Tibial nerve (tissue), 4 donors: ENCODE results near the gene SMC3. TPM values are rescaled to one million over a fixed set of nuclear protein-coding genes. Genes with fewer than 3 reads are reported as not detected.
A peak's percentile ranks its signal among the peaks of the same experiment; 100 is the strongest.

Experiments used
- DNase-seq, 2 donors: peaks; one replicate each; pipeline ENCODE4 v3.0.0-alpha.2; 2019; ENCODE audit warnings: low spot score in 2 of 2
- H3K27ac ChIP-seq, 4 donors: fragments of 200-600 bp; sonication (generic) in 3 of 4; one replicate each; pipeline ENCODE4 v1.5.1; 2017 to 2019; ENCODE audit warnings: mild to moderate bottlenecking in 1 of 4
- H3K27me3 ChIP-seq, 2 donors: fragments of 200-600 bp; sonication (generic) in 1 of 2; one replicate each; pipeline versions ENCODE4 v1.5.1 to v1.6.0; 2017 to 2019
- H3K36me3 ChIP-seq, 3 donors: fragments of 200-600 bp; sonication (generic); one replicate each; pipeline ENCODE4 v1.5.1; 2018 to 2019
- H3K4me1 ChIP-seq, 4 donors: fragments of 200-600 bp; sonication (generic) in 3 of 4; one replicate each; pipeline ENCODE4 v1.5.1; 2017 to 2019
- H3K4me3 ChIP-seq, 4 donors: fragments of 200-600 bp; sonication (generic) in 3 of 4; one replicate each; pipeline ENCODE4 v1.5.1; 2017 to 2019; ENCODE audit warnings: mild to moderate bottlenecking in 1 of 4, moderate library complexity in 1 of 4
- H3K9me3 ChIP-seq, 4 donors: fragments of 200-600 bp; sonication (generic) in 3 of 4; one replicate each; pipeline ENCODE4 v1.5.1; 2017 to 2019
- EP300 ChIP-seq, 2 donors: sonication (generic); formaldehyde crosslinking; IDR thresholded peaks; one replicate each; pipeline ENCODE4 v1.6.1; 2017; ENCODE audit warnings: antibody characterized with exemption in 2 of 2, mild to moderate bottlenecking in 1 of 2
- POLR2A ChIP-seq, 2 donors: fragments of 450-650 bp; IDR thresholded peaks; one replicate each; pipeline ENCODE4 v1.6.1; 2017; ENCODE audit warnings: antibody characterized with exemption in 2 of 2, mild to moderate bottlenecking in 2 of 2, moderate library complexity in 2 of 2
- WGBS, 2 donors: methylation state at CpG; one replicate each; pipeline ENCODE4 v1.1.5; 2018; 5-methylcytosine and 5-hydroxymethylcytosine counted together
- total RNA-seq, 4 donors: library from RNA; depleted of rRNA; stranded (reverse); fragments of >200 nt; gene quantifications; one replicate each; pipeline ENCODE4 v1.1.0, GENCODE V29; 2016
- TF ChIP-seq, protein P1 (sequence below), 5 experiments: fragments of 200-600 bp in 3 of 5; fragments of 450-650 bp in 2 of 5; sonication (generic) in 3 of 5; IDR thresholded peaks; one replicate each; pipeline ENCODE4 v1.5.1; 2016 to 2019; ENCODE audit warnings: antibody characterized with exemption in 5 of 5, mild to moderate bottlenecking in 3 of 5, moderate library complexity in 2 of 5

Gene SMC3
- total RNA-seq, 4 donors from 2014 or later: 31.0 to 41.4 (median 33.4) TPM

DNA sequence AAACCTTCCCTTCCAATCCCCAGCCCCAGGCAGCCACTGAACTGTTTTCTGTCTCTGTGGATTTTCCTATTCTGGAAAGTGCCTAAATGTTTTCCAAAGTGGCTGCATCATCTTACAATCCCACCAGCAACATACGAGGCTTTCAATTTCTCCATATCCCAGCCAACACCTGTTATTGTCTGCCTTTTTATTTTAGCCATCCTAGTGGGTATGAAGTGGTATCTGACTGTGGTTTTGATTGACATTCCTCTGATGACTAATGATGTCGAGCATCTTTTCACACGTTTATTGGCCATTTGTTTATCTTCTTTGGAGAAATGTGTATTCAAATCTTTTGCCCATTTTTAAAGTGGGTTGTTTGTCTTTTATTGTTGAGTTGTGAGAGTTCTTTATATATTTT lies 6.2 kb upstream of the SMC3 start:
- H3K36me3 ChIP-seq: no peaks in the 10 kb centered on the region
- peaks cover 0 to under 1% (median 0%) of the 10 kb centered on the region in 4 donors for H3K4me1 ChIP-seq
- 87 to 94% methylated on average over 3 of the region's 3 CpGs for WGBS, 2 donors
- peaks cover 0 to 15% of the 10 kb centered on the region in 2 donors for H3K27me3 ChIP-seq
- H3K4me3 ChIP-seq: no peak overlapping the region
- TF ChIP-seq POLR2A (IDR thresholded peaks at IDR 0.05) (no peak), EP300 (IDR thresholded peaks at IDR 0.05) (no peak)
- TF ChIP-seq, protein P1, sequence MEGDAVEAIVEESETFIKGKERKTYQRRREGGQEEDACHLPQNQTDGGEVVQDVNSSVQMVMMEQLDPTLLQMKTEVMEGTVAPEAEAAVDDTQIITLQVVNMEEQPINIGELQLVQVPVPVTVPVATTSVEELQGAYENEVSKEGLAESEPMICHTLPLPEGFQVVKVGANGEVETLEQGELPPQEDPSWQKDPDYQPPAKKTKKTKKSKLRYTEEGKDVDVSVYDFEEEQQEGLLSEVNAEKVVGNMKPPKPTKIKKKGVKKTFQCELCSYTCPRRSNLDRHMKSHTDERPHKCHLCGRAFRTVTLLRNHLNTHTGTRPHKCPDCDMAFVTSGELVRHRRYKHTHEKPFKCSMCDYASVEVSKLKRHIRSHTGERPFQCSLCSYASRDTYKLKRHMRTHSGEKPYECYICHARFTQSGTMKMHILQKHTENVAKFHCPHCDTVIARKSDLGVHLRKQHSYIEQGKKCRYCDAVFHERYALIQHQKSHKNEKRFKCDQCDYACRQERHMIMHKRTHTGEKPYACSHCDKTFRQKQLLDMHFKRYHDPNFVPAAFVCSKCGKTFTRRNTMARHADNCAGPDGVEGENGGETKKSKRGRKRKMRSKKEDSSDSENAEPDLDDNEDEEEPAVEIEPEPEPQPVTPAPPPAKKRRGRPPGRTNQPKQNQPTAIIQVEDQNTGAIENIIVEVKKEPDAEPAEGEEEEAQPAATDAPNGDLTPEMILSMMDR (IDR thresholded peaks at IDR 0.05): no peak
- no peaks in the 10 kb centered on the region for H3K9me3 ChIP-seq
- no peak overlapping the region for H3K27ac ChIP-seq
- no peak for DNase-seq

- H3K27me3 ChIP-seq: peaks cover 0 to 15% of the 10 kb centered on the region in 2 donors
- WGBS, 2 donors: 72 to 89% methylated on average over 4 of the region's 4 CpGs
- TF ChIP-seq EP300 (IDR thresholded peaks at IDR 0.05): no peak
- H3K4me1 ChIP-seq: peaks cover 0 to 5% (median 2%) of the 10 kb centered on the region in 4 donors
- no peak overlapping the region for H3K4me3 ChIP-seq
- H3K9me3 ChIP-seq: no peaks in the 10 kb centered on the region
- no peak overlapping the region for H3K27ac ChIP-seq
- no peak for DNase-seq
- H3K36me3 ChIP-seq: no peaks in the 10 kb centered on the region
Measured at GRCh38 chr10:110562348-110562747, 5.1 kb upstream of the SMC3 start.

DNA sequence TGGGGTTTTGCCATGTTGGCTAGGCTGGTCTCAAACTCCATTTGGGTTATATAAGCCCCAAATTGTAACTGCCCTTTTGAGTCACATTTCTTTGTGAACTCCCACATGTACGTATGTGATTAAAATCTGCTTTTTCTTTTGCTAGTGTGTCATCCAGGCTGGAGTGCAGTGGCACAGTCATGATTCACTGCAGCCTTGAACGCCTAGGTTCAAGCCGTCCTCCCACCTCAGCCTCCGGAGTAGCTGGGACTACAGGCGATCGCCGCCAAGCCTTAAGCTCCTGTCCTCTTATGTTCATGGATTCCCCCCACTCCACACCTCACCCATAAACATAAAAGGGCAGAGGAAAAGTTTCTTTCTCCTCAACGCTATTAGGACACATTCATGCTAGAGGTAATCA lies 4.4 kb upstream of the SMC3 start:
- no peak for DNase-seq
- peaks cover 0 to 15% of the 10 kb centered on the region in 2 donors for H3K27me3 ChIP-seq
- no peak overlapping the region for H3K27ac ChIP-seq
- TF ChIP-seq EP300 (IDR thresholded peaks at IDR 0.05) (no peak), POLR2A (IDR thresholded peaks at IDR 0.05) (no peak)
- TF ChIP-seq, protein P1 (IDR thresholded peaks at IDR 0.05): no peak
- H3K9me3 ChIP-seq: no peaks in the 10 kb centered on the region
- no peak overlapping the region for H3K4me3 ChIP-seq
- 88 to 90% methylated on average over 8 of the region's 8 CpGs for WGBS, 2 donors
- no peaks in the 10 kb centered on the region for H3K36me3 ChIP-seq
- H3K4me1 ChIP-seq: peaks cover 0 to 5% (median 2%) of the 10 kb centered on the region in 4 donors

GRCh38 chr10:110566472-110567200 lies 859 bp upstream of the SMC3 start:
- Histone ChIP-seq H3K4me3 (peak overlapping the region; percentile 93 to 99 (median 98)), H3K4me1 (peaks cover 0 to 37% (median 17%) of the 10 kb centered on the region in 4 donors), H3K27me3 (peaks cover 0 to 7% of the 10 kb centered on the region in 2 donors), H3K36me3 (no peaks in the 10 kb centered on the region), H3K9me3 (no peaks in the 10 kb centered on the region), H3K27ac (peak overlapping the region; percentile 82 to 96 (median 92))
- no peak for DNase-seq
- WGBS, 2 donors: 42 to 46% methylated on average over 19 of the region's 19 CpGs
- TF ChIP-seq, protein P1 (IDR thresholded peaks at IDR 0.05): no peak
- TF ChIP-seq EP300 (IDR thresholded peaks at IDR 0.05) (no peak), POLR2A (IDR thresholded peaks at IDR 0.05) (no peak)

DNA sequence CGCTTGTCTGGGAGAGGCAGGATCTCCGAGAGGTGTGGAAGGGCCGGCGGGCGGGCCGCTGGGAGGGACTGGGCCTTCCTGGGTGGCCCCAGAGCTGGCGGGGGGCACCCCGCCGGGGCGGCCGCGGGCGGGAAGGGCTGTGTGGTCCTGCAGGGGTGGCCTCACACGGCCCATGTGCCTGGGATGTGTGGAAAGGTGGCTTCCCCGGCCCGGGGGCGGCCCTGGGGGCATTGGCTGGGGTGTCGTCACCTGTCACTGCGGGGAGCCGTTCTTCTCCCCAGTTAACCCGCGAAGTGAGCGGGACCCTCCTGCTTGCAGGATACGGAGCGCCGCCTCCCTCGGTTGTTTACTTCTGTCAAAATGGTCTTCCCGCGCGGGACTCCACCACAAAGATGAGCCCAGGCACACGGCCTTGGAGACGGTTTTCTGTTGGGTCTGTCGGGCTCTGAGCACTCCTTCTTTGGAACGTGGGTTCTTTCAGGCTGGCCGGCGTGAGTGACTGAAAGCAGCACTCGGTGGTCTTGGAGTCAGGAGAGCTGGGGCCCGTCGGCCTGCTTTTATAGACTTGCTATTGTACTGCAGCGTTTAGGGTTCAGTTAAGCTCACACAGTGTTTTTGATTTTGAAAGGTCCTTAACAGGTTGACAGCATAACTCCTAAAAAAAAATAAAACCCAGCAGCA lies 700 bp downstream of the SMC3 start:
- H3K9me3 ChIP-seq: no peaks in the 10 kb centered on the region
- H3K4me1 ChIP-seq: peaks cover 0 to 51% (median 20%) of the 10 kb centered on the region in 4 donors
- H3K36me3 ChIP-seq: no peaks in the 10 kb centered on the region
- H3K27me3 ChIP-seq: peaks cover 0 to under 1% of the 10 kb centered on the region in 2 donors
- TF ChIP-seq, protein P1 (IDR thresholded peaks at IDR 0.05): no peak
- TF ChIP-seq EP300 (IDR thresholded peaks at IDR 0.05) (no peak), POLR2A (IDR thresholded peaks at IDR 0.05) (no peak)
- peak overlapping the region; percentile 82 to 96 (median 92) for H3K27ac ChIP-seq
- 0 to 1% methylated on average over 24 of the region's 40 CpGs for whole genome bisulfite sequencing, 2 donors
- peak overlapping the region; percentile 93 to 99 (median 98) for H3K4me3 ChIP-seq
- peak; percentile 25 to 27 for DNase-seq
